Parathyroid adenoma (tissue), 2 donors: ENCODE data around the gene KRTAP5-6.

ENCODE experiments used
- H2AFZ ChIP-seq: fragments of 300-600 bp; sonication (generic); one replicate; pipeline ENCODE4 v1.7.0; 2017; ENCODE audit warnings: antibody characterized with exemption, mild to moderate bottlenecking
- H3K27ac ChIP-seq: fragments of 300-600 bp; sonication (generic); one replicate; pipeline ENCODE4 v1.7.0; 2017
- H3K27me3 ChIP-seq: fragments of 300-600 bp; sonication (generic); one replicate; pipeline ENCODE4 v1.7.0; 2017; ENCODE audit warnings: low read length; ENCODE audit not compliant: control insufficient read depth, insufficient read depth
- H3K36me3 ChIP-seq: fragments of 300-600 bp; sonication (generic); one replicate; pipeline ENCODE4 v1.7.0; 2017; ENCODE audit warnings: low read length; ENCODE audit not compliant: control insufficient read depth, insufficient read depth
- H3K4me1 ChIP-seq: fragments of 300-600 bp; sonication (generic); one replicate; pipeline ENCODE4 v1.7.0; 2017; ENCODE audit warnings: control low read depth
- H3K4me2 ChIP-seq: fragments of 300-600 bp; sonication (generic); one replicate; pipeline ENCODE4 v1.7.0; 2017; ENCODE audit warnings: low read length
- H3K4me3 ChIP-seq: fragments of 300-600 bp; sonication (generic); one replicate; pipeline ENCODE4 v1.7.0; 2017; ENCODE audit warnings: low read depth, low read length
- H3K79me2 ChIP-seq: fragments of 300-600 bp; sonication (generic); one replicate; pipeline ENCODE4 v1.7.0; 2017; ENCODE audit warnings: control low read depth
- H3K9ac ChIP-seq: fragments of 300-600 bp; sonication (generic); one replicate; pipeline ENCODE4 v1.7.0; 2017; ENCODE audit warnings: mild to moderate bottlenecking
- H3K9me3 ChIP-seq: fragments of 300-600 bp; sonication (generic); one replicate; pipeline ENCODE4 v1.7.0; 2017; ENCODE audit warnings: low read length; ENCODE audit not compliant: control insufficient read depth
- TF ChIP-seq, protein P1 (sequence below): fragments of 300-600 bp; sonication (generic); IDR thresholded peaks from one replicate; pipeline ENCODE4 v1.7.0; 2017; ENCODE audit warnings: antibody characterized with exemption, mild to moderate bottlenecking
- donor health status: primary hyperparathyroidism.

The KRTAP5-6 gene

DNA sequence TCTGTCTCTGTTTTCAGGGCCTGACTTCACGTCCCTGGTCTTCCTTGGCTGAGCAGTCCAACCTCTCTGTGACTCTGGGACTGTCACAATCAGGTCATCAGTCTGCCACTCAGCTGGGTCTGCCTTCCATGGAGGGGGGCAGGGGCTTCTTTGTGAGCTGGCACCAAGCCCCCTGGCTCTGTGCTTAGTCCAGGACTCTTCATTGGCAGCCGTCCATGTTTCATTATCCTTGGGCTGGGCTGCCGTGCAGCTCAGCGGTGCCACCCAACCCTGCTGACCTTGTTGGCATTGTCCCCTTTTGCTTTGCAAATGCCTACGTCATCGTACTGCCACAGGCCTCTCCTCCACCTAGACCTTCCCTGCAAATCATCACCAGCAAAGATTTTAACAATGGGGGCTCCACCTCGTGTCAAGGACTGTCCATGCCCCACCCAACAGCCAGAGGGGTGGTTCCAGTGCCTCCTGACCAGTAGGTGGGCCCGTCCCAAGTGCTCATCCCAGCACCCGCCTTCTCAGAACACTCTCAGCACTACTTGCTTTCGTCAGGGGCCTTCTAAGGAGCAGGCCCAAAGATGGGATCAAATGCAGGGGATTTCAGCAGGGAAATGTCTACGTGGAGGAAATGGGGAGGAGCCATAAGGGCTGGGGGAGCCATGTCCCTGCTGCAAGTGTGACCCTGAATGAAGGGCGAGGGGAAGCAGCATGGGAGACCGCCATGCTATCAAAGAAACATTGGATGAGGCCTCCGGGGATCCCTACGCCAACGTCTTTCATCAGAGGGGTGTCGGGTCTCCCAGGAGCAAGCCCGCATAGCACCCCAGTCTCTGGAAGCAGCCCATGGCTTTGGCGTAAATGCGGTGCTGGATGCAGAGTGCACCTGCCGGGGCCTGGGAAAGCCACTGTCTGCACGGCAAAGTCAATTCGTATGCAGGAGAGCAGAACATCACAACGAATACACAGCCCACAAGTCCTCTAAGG lies 18.2 kb downstream of the KRTAP5-6 start:
- no peak overlapping the region for H2AFZ ChIP-seq
- H3K9ac ChIP-seq: no peak overlapping the region
- TF ChIP-seq, protein P1, sequence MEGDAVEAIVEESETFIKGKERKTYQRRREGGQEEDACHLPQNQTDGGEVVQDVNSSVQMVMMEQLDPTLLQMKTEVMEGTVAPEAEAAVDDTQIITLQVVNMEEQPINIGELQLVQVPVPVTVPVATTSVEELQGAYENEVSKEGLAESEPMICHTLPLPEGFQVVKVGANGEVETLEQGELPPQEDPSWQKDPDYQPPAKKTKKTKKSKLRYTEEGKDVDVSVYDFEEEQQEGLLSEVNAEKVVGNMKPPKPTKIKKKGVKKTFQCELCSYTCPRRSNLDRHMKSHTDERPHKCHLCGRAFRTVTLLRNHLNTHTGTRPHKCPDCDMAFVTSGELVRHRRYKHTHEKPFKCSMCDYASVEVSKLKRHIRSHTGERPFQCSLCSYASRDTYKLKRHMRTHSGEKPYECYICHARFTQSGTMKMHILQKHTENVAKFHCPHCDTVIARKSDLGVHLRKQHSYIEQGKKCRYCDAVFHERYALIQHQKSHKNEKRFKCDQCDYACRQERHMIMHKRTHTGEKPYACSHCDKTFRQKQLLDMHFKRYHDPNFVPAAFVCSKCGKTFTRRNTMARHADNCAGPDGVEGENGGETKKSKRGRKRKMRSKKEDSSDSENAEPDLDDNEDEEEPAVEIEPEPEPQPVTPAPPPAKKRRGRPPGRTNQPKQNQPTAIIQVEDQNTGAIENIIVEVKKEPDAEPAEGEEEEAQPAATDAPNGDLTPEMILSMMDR: no peak
- H3K27ac ChIP-seq: no peak overlapping the region
- H3K36me3 ChIP-seq: no peaks in the 10 kb centered on the region
- no peaks in the 10 kb centered on the region for H3K9me3 ChIP-seq
- no peaks in the 10 kb centered on the region for H3K4me1 ChIP-seq
- H3K4me3 ChIP-seq: no peak overlapping the region
- H3K27me3 ChIP-seq: no peaks in the 10 kb centered on the region
- H3K79me2 ChIP-seq: no peaks in the 10 kb centered on the region
- no peak overlapping the region for H3K4me2 ChIP-seq

DNA sequence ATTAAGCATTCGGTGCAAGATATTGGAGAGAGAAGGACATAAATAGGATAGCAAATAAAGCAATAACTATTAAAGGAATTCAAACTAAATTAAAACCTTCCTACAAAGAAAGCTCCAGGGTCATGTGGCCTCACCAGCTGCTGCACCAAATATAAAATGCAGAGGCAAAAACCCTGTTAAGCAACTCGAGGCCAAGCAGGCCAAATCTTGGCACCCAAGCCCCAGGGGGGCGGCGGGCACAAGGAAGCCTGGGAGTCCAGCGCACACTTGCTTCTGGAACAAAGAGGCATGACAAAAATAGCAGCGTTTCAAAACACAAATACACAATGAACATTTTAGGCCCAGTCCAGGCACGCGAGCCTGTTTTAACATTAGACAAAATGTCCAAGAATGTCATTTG lies 20.8 kb downstream of the KRTAP5-6 start:
- Histone ChIP-seq H3K4me3 (no peak overlapping the region), H3K27ac (no peak overlapping the region), H2AFZ (no peak overlapping the region), H3K79me2 (no peaks in the 10 kb centered on the region), H3K4me1 (no peaks in the 10 kb centered on the region), H3K9ac (no peak overlapping the region), H3K9me3 (no peaks in the 10 kb centered on the region), H3K36me3 (no peaks in the 10 kb centered on the region), H3K4me2 (no peak overlapping the region), H3K27me3 (no peaks in the 10 kb centered on the region)
- TF ChIP-seq, protein P1: no peak

DNA sequence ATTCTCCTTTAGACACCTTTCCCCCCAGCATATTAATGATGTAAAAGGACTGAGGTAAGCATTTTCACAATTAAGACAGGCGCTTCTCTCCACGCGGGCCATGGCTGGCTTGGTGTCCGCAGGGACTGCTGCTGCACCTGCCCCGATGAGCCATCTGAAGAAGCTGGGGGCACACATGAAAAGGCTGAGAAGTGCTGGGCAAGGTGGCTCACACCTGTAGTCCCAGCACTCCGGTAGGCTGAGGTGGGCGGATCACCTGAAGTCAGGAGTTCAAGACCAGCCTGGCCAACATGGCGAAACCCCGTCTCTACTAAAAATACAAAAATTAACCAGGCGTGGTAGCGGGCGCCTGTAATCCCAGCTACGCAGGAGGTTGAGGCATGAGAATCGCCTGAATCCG lies 21.3 kb downstream of the KRTAP5-6 start:
- TF ChIP-seq, protein P1: no peak
- no peaks in the 10 kb centered on the region for H3K4me1 ChIP-seq
- no peaks in the 10 kb centered on the region for H3K36me3 ChIP-seq
- no peak overlapping the region for H3K9ac ChIP-seq
- no peaks in the 10 kb centered on the region for H3K79me2 ChIP-seq
- no peaks in the 10 kb centered on the region for H3K27me3 ChIP-seq
- H3K9me3 ChIP-seq: no peaks in the 10 kb centered on the region
- no peak overlapping the region for H3K4me2 ChIP-seq
- no peak overlapping the region for H3K27ac ChIP-seq
- H2AFZ ChIP-seq: no peak overlapping the region
- no peak overlapping the region for H3K4me3 ChIP-seq

DNA sequence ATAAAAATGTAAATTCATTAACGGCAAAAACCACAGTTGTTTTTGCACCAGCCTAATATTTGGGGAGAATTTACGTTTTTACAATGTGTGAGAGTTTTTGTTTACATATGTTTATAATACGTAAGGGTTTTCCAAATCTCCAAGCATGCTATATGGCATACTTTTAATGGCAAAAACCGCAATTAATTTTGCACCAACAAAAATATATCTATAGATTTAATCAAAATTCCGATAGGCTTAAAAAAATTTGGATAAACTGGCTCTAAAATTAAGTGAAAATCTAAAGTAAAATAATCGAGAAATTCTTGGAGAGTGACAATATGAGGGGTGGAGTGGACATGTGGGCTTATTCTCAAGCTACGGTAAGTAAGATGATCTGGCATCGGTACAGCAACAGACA lies 22.8 kb downstream of the KRTAP5-6 start:
- no peaks in the 10 kb centered on the region for H3K9me3 ChIP-seq
- no peak overlapping the region for H3K4me2 ChIP-seq
- no peaks in the 10 kb centered on the region for H3K27me3 ChIP-seq
- H3K36me3 ChIP-seq: no peaks in the 10 kb centered on the region
- no peak overlapping the region for H3K9ac ChIP-seq
- no peak overlapping the region for H2AFZ ChIP-seq
- no peaks in the 10 kb centered on the region for H3K4me1 ChIP-seq
- TF ChIP-seq, protein P1: no peak
- H3K79me2 ChIP-seq: no peaks in the 10 kb centered on the region
- no peak overlapping the region for H3K27ac ChIP-seq
- H3K4me3 ChIP-seq: no peak overlapping the region
